ENCODE data around the gene FKTN. TPM values are rescaled to one million over a fixed set of nuclear protein-coding genes. Genes with fewer than 3 reads are reported as not detected.
A peak's percentile ranks its signal among the peaks of the same experiment; 100 is the strongest.

The FKTN gene
- total RNA-seq, 2 experiments from 2014 or later: 15.8 to 20.7 TPM

DNA sequence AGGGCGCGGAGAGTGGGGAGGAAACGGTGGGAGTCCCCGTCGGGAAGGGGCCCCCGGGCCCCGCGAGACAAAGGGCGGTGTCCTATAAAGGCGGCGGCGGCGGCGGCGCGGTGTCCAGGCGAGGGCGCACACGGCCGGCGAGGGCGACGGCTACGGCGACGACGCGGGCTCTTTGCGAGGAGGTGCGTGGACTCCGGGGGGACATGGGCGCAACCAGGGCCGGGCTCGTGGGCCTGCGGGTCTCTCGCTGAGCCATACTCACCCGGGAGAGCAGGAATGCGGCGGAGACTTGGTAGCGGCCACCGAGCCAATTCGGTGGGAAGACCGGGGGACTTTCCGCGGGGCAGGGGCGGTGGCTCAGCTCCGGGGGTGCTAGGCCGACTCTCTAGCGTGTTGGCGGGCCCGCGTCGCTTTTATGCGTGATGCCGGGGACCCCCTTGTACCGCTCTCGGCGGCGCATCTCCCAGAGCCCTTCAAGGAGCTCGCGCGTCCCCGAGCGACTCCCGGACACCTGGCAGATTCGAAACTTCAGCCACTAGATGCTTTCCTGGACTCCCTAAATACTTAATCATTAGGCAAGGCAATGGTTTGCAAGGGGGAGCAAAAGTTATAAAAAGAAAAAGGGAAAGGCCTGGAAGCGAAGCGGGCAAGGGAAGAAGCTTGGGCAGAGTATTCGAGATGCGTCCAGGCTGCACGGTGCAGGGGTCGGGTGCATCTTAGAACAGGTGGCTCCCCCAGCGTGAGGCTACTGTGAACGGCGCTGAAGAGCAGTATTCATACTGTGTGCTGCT lies 98.4 kb downstream of the FKTN start:
- H3K4me3 Mint-ChIP-seq: peak overlapping the region; percentile 70
- H3K36me3 Mint-ChIP-seq: no peaks in the 10 kb centered on the region
- peaks cover 49% of the 10 kb centered on the region for H3K27me3 Mint-ChIP-seq
- H3K4me1 Mint-ChIP-seq: peaks cover 7% of the 10 kb centered on the region
- H3K27ac Mint-ChIP-seq: no peak overlapping the region
- DNase-seq: peak; percentile 10
- no peaks in the 10 kb centered on the region for H3K9me3 Mint-ChIP-seq

DNA sequence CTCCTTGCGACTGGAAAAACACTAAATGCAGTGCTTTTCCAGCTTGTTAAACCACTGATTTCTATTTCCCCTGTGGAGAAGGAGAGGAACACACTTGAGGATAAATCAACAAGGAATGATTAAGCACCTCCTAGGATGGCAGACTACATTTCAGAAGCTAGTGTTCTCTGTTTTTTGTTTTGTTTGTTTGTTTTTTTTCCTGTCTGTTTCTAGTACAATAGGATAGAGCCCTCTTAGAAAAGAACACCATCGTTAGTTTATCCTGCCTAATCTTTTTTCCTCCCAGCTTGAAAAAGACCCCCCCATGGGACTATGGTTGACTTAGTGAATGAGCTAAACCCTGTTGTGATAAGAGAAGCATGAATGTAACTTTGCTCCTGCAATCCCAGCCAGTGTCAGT lies 100.4 kb downstream of the FKTN start:
- H3K4me3 Mint-ChIP-seq: no peak overlapping the region
- no peak overlapping the region for H3K27ac Mint-ChIP-seq
- peaks cover 7% of the 10 kb centered on the region for H3K4me1 Mint-ChIP-seq
- DNase-seq: no peak
- no peaks in the 10 kb centered on the region for H3K9me3 Mint-ChIP-seq
- peaks cover 49% of the 10 kb centered on the region for H3K27me3 Mint-ChIP-seq
- no peaks in the 10 kb centered on the region for H3K36me3 Mint-ChIP-seq

GRCh38 chr9:105661011-105661410 lies 103.1 kb downstream of the FKTN start:
- H3K4me1 Mint-ChIP-seq: peaks cover 7% of the 10 kb centered on the region
- peaks cover 32% of the 10 kb centered on the region for H3K27me3 Mint-ChIP-seq
- no peaks in the 10 kb centered on the region for H3K36me3 Mint-ChIP-seq
- no peak overlapping the region for H3K27ac Mint-ChIP-seq
- DNase-seq: no peak
- H3K4me3 Mint-ChIP-seq: no peak overlapping the region
- no peaks in the 10 kb centered on the region for H3K9me3 Mint-ChIP-seq

DNA sequence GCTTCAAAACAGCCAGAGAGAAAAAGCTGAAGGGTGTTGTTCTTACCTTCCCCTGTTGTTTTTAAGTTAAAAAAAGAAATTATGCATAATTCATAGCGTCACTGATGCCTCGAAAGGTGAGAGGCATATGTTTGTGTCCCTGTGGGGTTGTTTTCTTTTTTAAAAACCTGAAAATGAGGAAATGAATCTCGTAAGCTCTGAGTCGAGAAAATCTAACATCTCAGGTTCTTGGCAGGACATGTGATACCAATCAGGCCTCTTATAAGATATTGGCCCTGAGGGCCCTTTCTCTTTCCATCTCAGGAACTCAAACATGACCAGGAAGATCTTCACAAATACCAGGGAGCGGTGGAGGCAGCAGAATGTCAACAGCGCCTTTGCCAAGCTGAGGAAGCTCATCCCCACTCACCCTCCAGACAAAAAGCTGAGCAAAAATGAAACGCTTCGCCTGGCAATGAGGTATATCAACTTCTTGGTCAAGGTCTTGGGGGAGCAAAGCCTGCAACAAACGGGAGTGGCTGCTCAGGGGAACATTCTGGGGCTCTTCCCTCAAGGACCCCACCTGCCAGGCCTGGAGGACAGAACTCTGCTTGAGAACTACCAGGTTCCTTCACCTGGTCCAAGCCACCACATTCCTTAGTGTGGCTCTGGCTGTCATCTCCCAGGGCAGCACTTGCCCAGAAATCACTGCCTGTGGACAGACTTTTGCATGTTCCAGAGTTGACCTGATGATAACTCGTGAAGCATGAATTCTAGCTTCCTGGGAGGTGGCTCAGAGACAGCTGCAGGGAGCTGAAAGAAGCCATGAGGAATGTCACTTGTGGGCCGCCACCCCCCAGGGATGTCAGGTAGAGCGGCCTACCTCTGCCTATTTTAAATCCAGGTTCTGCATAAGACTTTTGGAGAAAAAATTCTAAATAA lies 104.5 kb downstream of the FKTN start, which contains the start of gene TAL2:
TAL2 (plus strand) TSS at position 274 of the 921 bp plus-strand sequence; CDS start at position 314, 40 bp downstream.
- Mint-ChIP-seq H3K4me3 (no peak within 1 kb of the TSS), H3K9me3 (no peaks in the 10 kb centered on the region), H3K27me3 (peaks cover 18% of the 10 kb centered on the region), H3K27ac (no peak within 1 kb of the TSS), H3K36me3 (no peaks in the 10 kb centered on the region), H3K4me1 (no peaks in the 10 kb centered on the region)
- no peak for DNase-seq

GRCh38 chr9:105663914-105664313 lies 106.0 kb downstream of the FKTN start:
- H3K27ac Mint-ChIP-seq: no peak overlapping the region
- no peaks in the 10 kb centered on the region for H3K36me3 Mint-ChIP-seq
- H3K27me3 Mint-ChIP-seq: peaks cover 6% of the 10 kb centered on the region
- no peak overlapping the region for H3K4me3 Mint-ChIP-seq
- DNase-seq: no peak
- H3K9me3 Mint-ChIP-seq: no peaks in the 10 kb centered on the region
- H3K4me1 Mint-ChIP-seq: no peaks in the 10 kb centered on the region

DNA sequence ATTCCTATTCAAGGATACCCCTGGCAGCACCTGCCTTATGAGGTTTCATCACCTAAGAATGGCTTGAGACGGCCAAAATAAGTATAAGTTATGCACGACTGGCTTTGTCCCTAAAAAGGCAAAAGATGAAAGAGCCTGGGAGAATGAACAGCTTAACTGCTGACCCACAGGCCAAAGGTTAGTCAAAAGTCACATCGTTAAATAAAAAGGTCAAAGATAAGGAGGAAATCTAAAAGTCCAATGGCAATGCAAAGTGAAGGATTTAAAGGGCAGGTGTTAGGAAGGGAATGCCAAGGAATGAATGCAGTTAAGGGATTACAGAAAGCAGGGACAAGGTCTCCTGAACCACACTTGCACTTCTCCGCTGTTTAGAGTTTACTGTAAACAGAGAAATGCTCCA lies 109.9 kb downstream of the FKTN start:
- Mint-ChIP-seq H3K27me3 (no peaks in the 10 kb centered on the region), H3K36me3 (no peaks in the 10 kb centered on the region), H3K9me3 (no peaks in the 10 kb centered on the region), H3K4me3 (no peak overlapping the region), H3K27ac (no peak overlapping the region), H3K4me1 (no peaks in the 10 kb centered on the region)
- DNase-seq: no peak

GRCh38 chr9:105670315-105670714 lies 112.4 kb downstream of the FKTN start:
- no peaks in the 10 kb centered on the region for H3K27me3 Mint-ChIP-seq
- H3K9me3 Mint-ChIP-seq: no peaks in the 10 kb centered on the region
- no peaks in the 10 kb centered on the region for H3K36me3 Mint-ChIP-seq
- no peak overlapping the region for H3K27ac Mint-ChIP-seq
- no peak for DNase-seq
- no peaks in the 10 kb centered on the region for H3K4me1 Mint-ChIP-seq
- no peak overlapping the region for H3K4me3 Mint-ChIP-seq

DNA sequence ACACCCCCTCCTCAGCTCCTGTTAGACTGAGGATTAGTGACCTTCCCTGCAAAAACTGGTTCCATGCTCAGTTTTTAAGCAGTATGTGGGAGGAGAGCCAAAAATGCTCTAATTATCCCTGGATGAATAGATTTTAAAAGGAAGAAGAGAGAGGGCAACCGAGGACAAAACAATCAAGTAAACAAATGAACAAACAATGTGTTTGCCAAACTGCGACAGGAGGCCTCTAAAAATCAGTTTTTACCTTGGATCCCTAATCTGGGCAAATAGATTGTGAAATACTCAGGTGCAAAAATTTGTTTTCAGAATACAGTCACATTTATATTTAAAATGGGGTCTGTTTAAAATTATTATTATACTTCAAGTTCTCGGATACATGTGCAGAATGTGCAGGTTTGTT lies 112.8 kb downstream of the FKTN start:
- Mint-ChIP-seq H3K4me3 (no peak overlapping the region), H3K36me3 (no peaks in the 10 kb centered on the region), H3K27ac (no peak overlapping the region), H3K4me1 (no peaks in the 10 kb centered on the region), H3K27me3 (no peaks in the 10 kb centered on the region), H3K9me3 (no peaks in the 10 kb centered on the region)
- DNase-seq: no peak

DNA sequence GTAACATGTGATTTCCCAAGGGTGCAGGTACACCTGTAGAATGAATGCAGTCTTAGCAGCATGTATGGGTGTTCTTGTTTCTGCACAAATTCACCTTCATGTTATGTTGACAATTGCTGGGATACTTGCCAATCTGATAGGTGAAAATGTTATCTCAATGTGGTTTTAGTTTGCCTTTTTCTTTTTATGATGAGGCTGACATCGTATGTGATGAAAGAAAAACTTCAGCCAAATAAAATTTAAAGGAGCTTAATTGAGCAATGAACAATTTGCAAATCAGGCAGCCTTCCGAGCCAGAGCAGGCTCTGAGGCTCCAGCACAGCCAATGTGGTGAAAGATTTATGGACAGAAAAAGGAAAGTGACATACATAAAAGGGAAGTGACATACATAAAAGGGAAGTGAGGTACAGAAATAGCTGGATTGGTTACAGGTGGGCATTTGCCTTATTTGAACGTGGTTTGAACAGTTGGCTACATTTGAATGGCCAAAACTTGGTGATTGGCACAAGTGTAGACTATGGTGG lies 114.8 kb downstream of the FKTN start:
- DNase-seq: no peak
- Mint-ChIP-seq H3K27me3 (no peaks in the 10 kb centered on the region), H3K4me3 (no peak overlapping the region), H3K9me3 (no peaks in the 10 kb centered on the region), H3K36me3 (no peaks in the 10 kb centered on the region), H3K27ac (no peak overlapping the region), H3K4me1 (no peaks in the 10 kb centered on the region)

- Mint-ChIP-seq H3K27me3 (no peaks in the 10 kb centered on the region), H3K4me1 (no peaks in the 10 kb centered on the region), H3K9me3 (no peaks in the 10 kb centered on the region), H3K36me3 (no peaks in the 10 kb centered on the region), H3K27ac (no peak overlapping the region), H3K4me3 (no peak overlapping the region)
- no peak for DNase-seq
Observed at GRCh38 chr9:105673850-105674387, 116.0 kb downstream of the FKTN start.

- H3K36me3 Mint-ChIP-seq: no peaks in the 10 kb centered on the region
- H3K27ac Mint-ChIP-seq: no peak overlapping the region
- no peak for DNase-seq
- H3K9me3 Mint-ChIP-seq: no peaks in the 10 kb centered on the region
- H3K27me3 Mint-ChIP-seq: no peaks in the 10 kb centered on the region
- no peaks in the 10 kb centered on the region for H3K4me1 Mint-ChIP-seq
- no peak overlapping the region for H3K4me3 Mint-ChIP-seq
Observed at GRCh38 chr9:105676351-105676923, 118.5 kb downstream of the FKTN start.

- Mint-ChIP-seq H3K4me3 (no peak overlapping the region), H3K9me3 (no peaks in the 10 kb centered on the region), H3K36me3 (no peaks in the 10 kb centered on the region), H3K27me3 (no peaks in the 10 kb centered on the region), H3K4me1 (no peaks in the 10 kb centered on the region), H3K27ac (no peak overlapping the region)
- DNase-seq: no peak
Observed at GRCh38 chr9:105678163-105678562, 120.2 kb downstream of the FKTN start.

GRCh38 chr9:105678781-105679180 lies 120.8 kb downstream of the FKTN start:
- DNase-seq: no peak
- Mint-ChIP-seq H3K4me3 (no peak overlapping the region), H3K36me3 (no peaks in the 10 kb centered on the region), H3K27me3 (no peaks in the 10 kb centered on the region), H3K27ac (no peak overlapping the region), H3K4me1 (no peaks in the 10 kb centered on the region), H3K9me3 (no peaks in the 10 kb centered on the region)

- Mint-ChIP-seq H3K4me1 (no peaks in the 10 kb centered on the region), H3K9me3 (no peaks in the 10 kb centered on the region), H3K4me3 (no peak overlapping the region), H3K27ac (no peak overlapping the region), H3K27me3 (no peaks in the 10 kb centered on the region), H3K36me3 (no peaks in the 10 kb centered on the region)
- DNase-seq: no peak
Observed at GRCh38 chr9:105679257-105680022, 121.5 kb downstream of the FKTN start.
